C1 segment of cervical spinal cord (tissue), 14 donors: ENCODE measurements around the gene BRCA1.
A peak's percentile ranks its signal among the peaks of the same experiment; 100 is the strongest.
"Not testable (repeated sequence)": the region's sequence is repeated elsewhere in the genome, so short reads cannot be mapped to it uniquely, and the experiment has no call there.

ENCODE experiments used
- DNase-seq, 14 donors: peaks; one replicate each; lab custom pipeline; 2025; lab: John Stamatoyannopoulos, UW

Gene BRCA1

GRCh38 chr17:43070257-43070656 is 54.9 kb downstream of the BRCA1 start:
- no peak for DNase-seq

GRCh38 chr17:43069368-43069898 is 55.7 kb downstream of the BRCA1 start:
- DNase-seq: no peak

GRCh38 chr17:43068570-43069367 is 56.4 kb downstream of the BRCA1 start:
- DNase-seq: no peak

- DNase-seq: no peak
These were observed 62.1 kb downstream of the BRCA1 start for GRCh38 chr17:43062984-43063638.

GRCh38 chr17:43056051-43056450 is 69.1 kb downstream of the BRCA1 start:
- no peak for DNase-seq

GRCh38 chr17:43053008-43053407 is 72.2 kb downstream of the BRCA1 start:
- DNase-seq: not testable (repeated sequence)

- DNase-seq: no peak
These were observed 73.2 kb downstream of the BRCA1 start for GRCh38 chr17:43051969-43052368.

- DNase-seq: no peak
These were observed 81.1 kb downstream of the BRCA1 start for GRCh38 chr17:43044024-43044423.

- no peak for DNase-seq
These were observed 81.9 kb downstream of the BRCA1 start for GRCh38 chr17:43043307-43043706.

- DNase-seq: no peak
These were observed 83.0 kb downstream of the BRCA1 start for GRCh38 chr17:43042025-43042628.

- DNase-seq: no peak
These were observed 84.5 kb downstream of the BRCA1 start for GRCh38 chr17:43040655-43041054.

- DNase-seq: no peak
These were observed 85.5 kb downstream of the BRCA1 start for GRCh38 chr17:43039646-43040045.

GRCh38 chr17:43034894-43035293 is 90.3 kb downstream of the BRCA1 start:
- DNase-seq: no peak

- DNase-seq: peak in 2 of 14 donors; percentile 22 to 33
These were observed 90.9 kb downstream of the BRCA1 start for GRCh38 chr17:43033948-43034881.

GRCh38 chr17:43031666-43032065 is 93.5 kb downstream of the BRCA1 start:
- DNase-seq: no peak

GRCh38 chr17:43030137-43030767 is 94.9 kb downstream of the BRCA1 start:
- DNase-seq: peak in 9 of 14 donors; percentile 9 to 54 (median 31)

- DNase-seq: no peak
These were observed 96.8 kb downstream of the BRCA1 start for GRCh38 chr17:43028221-43028861.

- no peak for DNase-seq
These were observed 97.8 kb downstream of the BRCA1 start for GRCh38 chr17:43027091-43028032.

- no peak for DNase-seq
These were observed 98.6 kb downstream of the BRCA1 start for GRCh38 chr17:43026595-43026994.
